ENCODE results near the gene TPRG1L.

DNA sequence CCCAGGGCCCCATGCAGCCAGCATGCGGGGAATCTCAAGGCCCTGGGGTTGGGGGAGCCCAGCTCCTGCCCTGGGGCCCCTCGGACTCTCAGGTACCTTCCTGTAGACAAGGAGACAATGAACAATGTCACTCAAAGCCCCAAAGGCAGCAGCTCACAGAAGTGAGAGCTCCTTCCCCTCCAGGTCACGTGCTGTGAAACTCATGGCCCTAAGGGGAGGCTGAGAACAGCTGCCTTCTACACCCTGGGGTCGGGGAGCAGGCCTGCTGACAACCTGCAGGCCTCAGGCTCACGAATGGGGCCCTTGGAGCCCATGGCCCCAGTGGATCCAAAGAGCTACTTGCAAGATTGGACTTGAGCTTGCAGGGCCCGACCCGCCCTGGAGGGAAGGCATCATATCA, 16.7 kb upstream of the TPRG1L start:
- TF ChIP-seq, protein P1, sequence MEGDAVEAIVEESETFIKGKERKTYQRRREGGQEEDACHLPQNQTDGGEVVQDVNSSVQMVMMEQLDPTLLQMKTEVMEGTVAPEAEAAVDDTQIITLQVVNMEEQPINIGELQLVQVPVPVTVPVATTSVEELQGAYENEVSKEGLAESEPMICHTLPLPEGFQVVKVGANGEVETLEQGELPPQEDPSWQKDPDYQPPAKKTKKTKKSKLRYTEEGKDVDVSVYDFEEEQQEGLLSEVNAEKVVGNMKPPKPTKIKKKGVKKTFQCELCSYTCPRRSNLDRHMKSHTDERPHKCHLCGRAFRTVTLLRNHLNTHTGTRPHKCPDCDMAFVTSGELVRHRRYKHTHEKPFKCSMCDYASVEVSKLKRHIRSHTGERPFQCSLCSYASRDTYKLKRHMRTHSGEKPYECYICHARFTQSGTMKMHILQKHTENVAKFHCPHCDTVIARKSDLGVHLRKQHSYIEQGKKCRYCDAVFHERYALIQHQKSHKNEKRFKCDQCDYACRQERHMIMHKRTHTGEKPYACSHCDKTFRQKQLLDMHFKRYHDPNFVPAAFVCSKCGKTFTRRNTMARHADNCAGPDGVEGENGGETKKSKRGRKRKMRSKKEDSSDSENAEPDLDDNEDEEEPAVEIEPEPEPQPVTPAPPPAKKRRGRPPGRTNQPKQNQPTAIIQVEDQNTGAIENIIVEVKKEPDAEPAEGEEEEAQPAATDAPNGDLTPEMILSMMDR (IDR thresholded peaks at IDR 0.05; ENCODE audit: borderline replicate concordance, extremely low read depth, low read length, poor library complexity, severe bottlenecking), result no peak
- no peak for TF ChIP-seq EZH2 (IDR thresholded peaks at IDR 0.05; ENCODE audit: borderline replicate concordance, low read depth, low read length, severe bottlenecking)

Measured in DND-41 (cell line).